GM12801 (cell line): ENCODE measurements around the gene CHM.

Experiments used
- CTCF ChIP-seq: IDR thresholded peaks from one replicate; pipeline ENCODE4 v1.5.1; 2011; ENCODE audit warnings: control low read depth; ENCODE audit not compliant: insufficient read length; ENCODE audit errors: extremely low read depth

The CHM gene

DNA sequence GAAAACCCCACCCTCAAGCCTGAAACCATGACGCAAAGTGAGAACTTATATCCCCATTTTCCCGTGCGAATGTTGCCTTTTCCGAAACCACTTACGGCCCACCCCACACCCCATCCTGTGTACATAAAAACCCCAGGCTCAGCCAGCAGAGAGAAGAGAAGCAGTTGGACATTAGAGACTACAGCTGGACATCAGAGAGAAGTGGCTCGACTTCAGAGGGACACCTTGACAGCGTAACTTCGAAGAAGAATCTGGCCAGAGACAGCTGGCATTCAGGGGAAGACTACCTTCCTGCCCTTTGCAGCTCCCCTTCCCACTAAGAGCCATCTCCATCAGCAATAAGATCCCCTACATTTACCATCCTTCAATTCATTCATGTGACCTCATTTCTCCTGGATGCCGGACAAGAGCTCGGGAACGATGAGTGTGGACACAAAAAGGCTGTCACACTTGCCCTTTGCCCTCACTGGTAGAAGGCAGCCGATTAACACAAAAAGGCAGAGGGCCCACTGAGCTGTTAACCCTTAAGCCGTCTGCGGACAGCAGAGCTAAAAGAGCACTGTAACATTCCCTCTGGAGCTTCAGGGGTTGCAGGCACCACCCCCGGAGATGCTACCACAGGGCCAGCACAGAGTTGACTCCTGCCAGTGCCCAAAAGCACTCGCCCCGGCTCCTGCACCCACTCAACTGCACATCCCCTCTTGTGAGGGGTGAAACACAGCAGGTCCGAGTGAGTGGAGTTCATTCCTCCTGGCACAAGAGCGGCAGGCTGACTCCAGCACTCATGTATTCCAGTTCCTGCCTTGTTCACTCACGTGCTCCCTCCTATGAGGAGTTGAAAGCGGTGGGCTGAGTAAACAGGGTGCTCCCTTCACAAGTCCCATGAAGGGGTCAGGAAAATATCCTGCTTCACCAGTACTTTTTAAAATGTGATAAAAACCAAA, 7.5 kb downstream of the CHM start:
- TF ChIP-seq CTCF = no peak

GRCh38 chrX:86033385-86033784, 14.0 kb downstream of the CHM start:
- no peak for TF ChIP-seq CTCF

- TF ChIP-seq CTCF = no peak
Measured at GRCh38 chrX:86028681-86029080, 18.7 kb downstream of the CHM start.

DNA sequence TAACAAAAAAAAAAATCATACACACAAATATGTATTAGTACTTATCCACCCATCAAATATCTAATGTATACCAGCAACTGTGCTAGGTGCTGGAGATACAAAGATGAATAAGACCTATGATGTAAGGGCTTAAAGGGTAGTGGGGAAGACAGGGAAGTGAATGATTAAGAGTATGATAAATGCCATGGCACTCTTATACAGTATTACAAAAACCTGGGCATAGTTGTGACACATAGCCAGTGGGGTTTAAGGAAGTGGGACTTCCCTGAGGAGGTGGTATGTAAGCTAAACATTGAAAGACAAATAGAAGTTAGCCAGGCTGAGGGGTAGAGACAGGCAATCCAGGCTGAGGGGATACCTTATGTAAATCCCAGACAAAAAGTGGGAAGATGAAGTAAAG, 23.5 kb downstream of the CHM start:
- no peak for TF ChIP-seq CTCF

DNA sequence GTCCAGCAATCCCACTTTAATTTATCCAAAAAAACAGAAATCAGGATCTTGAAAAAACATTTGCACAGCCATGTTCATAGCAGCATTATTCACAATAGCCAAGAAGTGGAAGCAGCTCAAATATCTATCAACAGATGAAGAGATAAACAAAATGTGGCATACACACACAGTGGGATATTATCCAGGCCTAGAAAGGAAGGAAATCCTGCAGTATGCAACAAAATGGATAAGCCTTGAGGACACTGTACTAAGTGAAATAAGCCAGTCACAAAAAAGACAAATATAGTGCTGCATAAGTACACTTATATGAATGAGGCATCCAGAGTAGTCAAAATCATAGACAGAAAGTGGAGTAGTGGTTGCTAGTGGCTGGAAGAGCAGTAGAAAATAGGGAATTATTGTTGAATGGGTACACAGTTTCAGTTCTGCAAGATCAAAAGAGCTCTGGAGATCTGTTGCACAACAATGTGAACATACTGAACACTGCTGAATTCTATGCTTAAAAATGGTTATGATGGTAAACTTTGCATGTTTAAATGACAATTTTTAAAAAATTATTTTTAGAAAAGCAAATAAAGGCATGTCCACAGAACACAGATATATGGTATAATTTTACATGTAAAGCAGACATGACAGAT, 25.6 kb downstream of the CHM start:
- no peak for TF ChIP-seq CTCF

GRCh38 chrX:86016139-86016538, 31.2 kb downstream of the CHM start:
- TF ChIP-seq CTCF = no peak

GRCh38 chrX:86014421-86014820, 32.9 kb downstream of the CHM start:
- TF ChIP-seq CTCF = no peak
